Tibial nerve (tissue), 4 donors: ENCODE data around the gene PACSIN1. TPM values are rescaled to one million over a fixed set of nuclear protein-coding genes. Genes with fewer than 3 reads are reported as not detected.

Source experiments
- DNase-seq, 2 donors: peaks; one replicate each; pipeline ENCODE4 v3.0.0-alpha.2; 2019; ENCODE audit warnings: low spot score in 2 of 2
- H3K27ac ChIP-seq, 4 donors: fragments of 200-600 bp; sonication (generic) in 3 of 4; one replicate each; pipeline ENCODE4 v1.5.1; 2017 to 2019; ENCODE audit warnings: mild to moderate bottlenecking in 1 of 4
- H3K27me3 ChIP-seq, 2 donors: fragments of 200-600 bp; sonication (generic) in 1 of 2; one replicate each; pipeline versions ENCODE4 v1.5.1 to v1.6.0; 2017 to 2019
- H3K36me3 ChIP-seq, 3 donors: fragments of 200-600 bp; sonication (generic); one replicate each; pipeline ENCODE4 v1.5.1; 2018 to 2019
- H3K4me1 ChIP-seq, 4 donors: fragments of 200-600 bp; sonication (generic) in 3 of 4; one replicate each; pipeline ENCODE4 v1.5.1; 2017 to 2019
- H3K4me3 ChIP-seq, 4 donors: fragments of 200-600 bp; sonication (generic) in 3 of 4; one replicate each; pipeline ENCODE4 v1.5.1; 2017 to 2019; ENCODE audit warnings: mild to moderate bottlenecking in 1 of 4, moderate library complexity in 1 of 4
- H3K9me3 ChIP-seq, 4 donors: fragments of 200-600 bp; sonication (generic) in 3 of 4; one replicate each; pipeline ENCODE4 v1.5.1; 2017 to 2019
- CTCF ChIP-seq, 5 experiments: fragments of 200-600 bp in 3 of 5; fragments of 450-650 bp in 2 of 5; sonication (generic) in 3 of 5; IDR thresholded peaks; one replicate each; pipeline ENCODE4 v1.5.1; 2016 to 2019; ENCODE audit warnings: antibody characterized with exemption in 5 of 5, mild to moderate bottlenecking in 3 of 5, moderate library complexity in 2 of 5
- EP300 ChIP-seq, 2 donors: sonication (generic); formaldehyde crosslinking; IDR thresholded peaks; one replicate each; pipeline ENCODE4 v1.6.1; 2017; ENCODE audit warnings: antibody characterized with exemption in 2 of 2, mild to moderate bottlenecking in 1 of 2
- POLR2A ChIP-seq, 2 donors: fragments of 450-650 bp; IDR thresholded peaks; one replicate each; pipeline ENCODE4 v1.6.1; 2017; ENCODE audit warnings: antibody characterized with exemption in 2 of 2, mild to moderate bottlenecking in 2 of 2, moderate library complexity in 2 of 2
- WGBS, 2 donors: methylation state at CpG; one replicate each; pipeline ENCODE4 v1.1.5; 2018; 5-methylcytosine and 5-hydroxymethylcytosine counted together
- total RNA-seq, 4 donors: library from RNA; depleted of rRNA; stranded (reverse); fragments of >200 nt; gene quantifications; one replicate each; pipeline ENCODE4 v1.1.0, GENCODE V29; 2016

PACSIN1 gene
- total RNA-seq, 4 donors from 2014 or later = 0.30 to 2.6 (median 0.42) TPM; not detected in 1

GRCh38 chr6:34534656-34535055 is 68.8 kb downstream of the PACSIN1 start:
- no peaks in the 10 kb centered on the region for H3K9me3 ChIP-seq
- no peak overlapping the region for H3K27ac ChIP-seq
- no peak overlapping the region for H3K4me3 ChIP-seq
- no peak for TF ChIP-seq EP300 (IDR thresholded peaks at IDR 0.05)
- no peak for TF ChIP-seq POLR2A (IDR thresholded peaks at IDR 0.05)
- no peak for TF ChIP-seq CTCF (IDR thresholded peaks at IDR 0.05)
- WGBS, 2 donors = 76 to 88% methylated on average over 14 to 16 of the region's 16 CpGs
- DNase-seq = no peak
- no peaks in the 10 kb centered on the region for H3K36me3 ChIP-seq
- no peaks in the 10 kb centered on the region for H3K4me1 ChIP-seq
- no peaks in the 10 kb centered on the region for H3K27me3 ChIP-seq

- DNase-seq = no peak
- H3K4me1 ChIP-seq = no peaks in the 10 kb centered on the region
- H3K9me3 ChIP-seq = no peaks in the 10 kb centered on the region
- WGBS, 2 donors = 92% methylated on average over 6 of the region's 6 CpGs
- H3K27me3 ChIP-seq = no peaks in the 10 kb centered on the region
- H3K36me3 ChIP-seq = no peaks in the 10 kb centered on the region
- no peak overlapping the region for H3K27ac ChIP-seq
- no peak overlapping the region for H3K4me3 ChIP-seq
- TF ChIP-seq POLR2A (IDR thresholded peaks at IDR 0.05) = no peak
- no peak for TF ChIP-seq EP300 (IDR thresholded peaks at IDR 0.05)
- TF ChIP-seq CTCF (IDR thresholded peaks at IDR 0.05) = no peak
Observed at GRCh38 chr6:34535199-34535598, 69.3 kb downstream of the PACSIN1 start.

- 67 to 74% methylated on average over 7 to 11 of the region's 11 CpGs for WGBS, 2 donors
- DNase-seq = no peak
- Histone ChIP-seq H3K27me3 (no peaks in the 10 kb centered on the region), H3K4me1 (no peaks in the 10 kb centered on the region), H3K4me3 (no peak overlapping the region), H3K9me3 (no peaks in the 10 kb centered on the region), H3K36me3 (no peaks in the 10 kb centered on the region), H3K27ac (no peak overlapping the region)
- TF ChIP-seq EP300 (IDR thresholded peaks at IDR 0.05) = no peak
- no peak for TF ChIP-seq CTCF (IDR thresholded peaks at IDR 0.05)
- TF ChIP-seq POLR2A (IDR thresholded peaks at IDR 0.05) = no peak
Observed at GRCh38 chr6:34535646-34536045, 69.8 kb downstream of the PACSIN1 start.

GRCh38 chr6:34536251-34536958 is 70.5 kb downstream of the PACSIN1 start:
- no peak for DNase-seq
- WGBS, 2 donors = 73 to 82% methylated on average over 3 of the region's 3 CpGs
- no peak overlapping the region for H3K4me3 ChIP-seq

GRCh38 chr6:34536959-34537848 is 71.3 kb downstream of the PACSIN1 start:
- Histone ChIP-seq H3K9me3 (no peaks in the 10 kb centered on the region), H3K27ac (no peak overlapping the region), H3K36me3 (no peaks in the 10 kb centered on the region), H3K27me3 (no peaks in the 10 kb centered on the region), H3K4me3 (no peak overlapping the region), H3K4me1 (no peaks in the 10 kb centered on the region)
- 84 to 86% methylated on average over 15 of the region's 15 CpGs for WGBS, 2 donors
- TF ChIP-seq POLR2A (IDR thresholded peaks at IDR 0.05) (no peak), EP300 (IDR thresholded peaks at IDR 0.05) (no peak), CTCF (IDR thresholded peaks at IDR 0.05) (no peak)
- no peak for DNase-seq

More at GRCh38 chr6:34536251-34536958, 70.5 kb downstream of the PACSIN1 start:
- no peaks in the 10 kb centered on the region for H3K27me3 ChIP-seq
- no peaks in the 10 kb centered on the region for H3K9me3 ChIP-seq
- no peaks in the 10 kb centered on the region for H3K4me1 ChIP-seq
- no peaks in the 10 kb centered on the region for H3K36me3 ChIP-seq
- H3K27ac ChIP-seq = no peak overlapping the region
- TF ChIP-seq POLR2A (IDR thresholded peaks at IDR 0.05) = no peak
